Bronchial epithelial cell (primary cell): ENCODE measurements around the gene SRPK3. TPM values are rescaled to one million over a fixed set of nuclear protein-coding genes. Genes with fewer than 3 reads are reported as not detected.

Experiments
- DNase-seq: peaks from one replicate; pipeline ENCODE4 v3.0.0-alpha.2; 2010; ENCODE audit warnings: low read depth
- FAIRE-seq: peaks from 2 replicates; lab custom pipeline; 2011; peaks lifted over from hg19 to GRCh38; lab: Jason Lieb, UNC
- H3K27me3 ChIP-seq: 2 replicates; pipeline ENCODE4 v1.5.1; 2011; ENCODE audit warnings: low read length; ENCODE audit not compliant: control insufficient read depth, insufficient read depth
- H3K36me3 ChIP-seq: 2 replicates; pipeline ENCODE4 v1.5.1; 2011; ENCODE audit warnings: low read length; ENCODE audit not compliant: control insufficient read depth, insufficient read depth
- H3K4me3 ChIP-seq: 2 replicates; pipeline ENCODE4 v1.5.1; 2011; ENCODE audit warnings: mild to moderate bottlenecking, low read depth, low read length, control low read depth
- total RNA-seq: library from RNA; depleted of rRNA; stranded (reverse); fragments of >200 nt; gene quantifications from 2 replicates; pipeline ENCODE4 v1.2.1, GENCODE V29; 2014
- TF ChIP-seq, protein P1 (sequence below): IDR thresholded peaks from 2 replicates; pipeline ENCODE4 v1.5.1; 2011; ENCODE audit warnings: mild to moderate bottlenecking, moderate library complexity, low read length, control low read depth, inconsistent platforms; ENCODE audit not compliant: insufficient read depth, severe bottlenecking

The SRPK3 gene
- total RNA-seq, 1 donor from 2014 or later = under 0.01 TPM

DNA sequence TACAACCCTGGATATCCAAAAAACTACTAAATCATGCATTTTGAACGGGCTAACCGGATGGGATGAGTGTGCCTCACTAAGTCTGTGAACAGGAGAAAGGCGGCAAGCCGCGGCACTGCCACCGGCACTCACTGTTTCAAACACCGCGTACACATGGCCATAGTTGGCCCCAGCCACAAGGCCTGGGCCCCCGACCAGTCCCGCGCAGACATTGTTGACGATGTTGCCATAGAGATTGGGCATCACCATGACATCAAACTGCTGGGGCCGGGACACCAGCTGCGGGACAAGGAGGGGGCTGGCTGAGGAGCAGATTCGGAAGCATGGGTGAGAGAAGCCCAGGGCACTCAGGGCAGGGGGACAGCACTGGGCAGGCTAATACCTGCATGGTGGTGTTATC lies 5.8 kb downstream of the SRPK3 start:
- TF ChIP-seq, protein P1, sequence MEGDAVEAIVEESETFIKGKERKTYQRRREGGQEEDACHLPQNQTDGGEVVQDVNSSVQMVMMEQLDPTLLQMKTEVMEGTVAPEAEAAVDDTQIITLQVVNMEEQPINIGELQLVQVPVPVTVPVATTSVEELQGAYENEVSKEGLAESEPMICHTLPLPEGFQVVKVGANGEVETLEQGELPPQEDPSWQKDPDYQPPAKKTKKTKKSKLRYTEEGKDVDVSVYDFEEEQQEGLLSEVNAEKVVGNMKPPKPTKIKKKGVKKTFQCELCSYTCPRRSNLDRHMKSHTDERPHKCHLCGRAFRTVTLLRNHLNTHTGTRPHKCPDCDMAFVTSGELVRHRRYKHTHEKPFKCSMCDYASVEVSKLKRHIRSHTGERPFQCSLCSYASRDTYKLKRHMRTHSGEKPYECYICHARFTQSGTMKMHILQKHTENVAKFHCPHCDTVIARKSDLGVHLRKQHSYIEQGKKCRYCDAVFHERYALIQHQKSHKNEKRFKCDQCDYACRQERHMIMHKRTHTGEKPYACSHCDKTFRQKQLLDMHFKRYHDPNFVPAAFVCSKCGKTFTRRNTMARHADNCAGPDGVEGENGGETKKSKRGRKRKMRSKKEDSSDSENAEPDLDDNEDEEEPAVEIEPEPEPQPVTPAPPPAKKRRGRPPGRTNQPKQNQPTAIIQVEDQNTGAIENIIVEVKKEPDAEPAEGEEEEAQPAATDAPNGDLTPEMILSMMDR = no peak
- Histone ChIP-seq H3K36me3 (peaks cover 9% of the 10 kb centered on the region), H3K27me3 (no peaks in the 10 kb centered on the region), H3K4me3 (no peak overlapping the region)
- FAIRE-seq (no peak), DNase-seq (no peak)

DNA sequence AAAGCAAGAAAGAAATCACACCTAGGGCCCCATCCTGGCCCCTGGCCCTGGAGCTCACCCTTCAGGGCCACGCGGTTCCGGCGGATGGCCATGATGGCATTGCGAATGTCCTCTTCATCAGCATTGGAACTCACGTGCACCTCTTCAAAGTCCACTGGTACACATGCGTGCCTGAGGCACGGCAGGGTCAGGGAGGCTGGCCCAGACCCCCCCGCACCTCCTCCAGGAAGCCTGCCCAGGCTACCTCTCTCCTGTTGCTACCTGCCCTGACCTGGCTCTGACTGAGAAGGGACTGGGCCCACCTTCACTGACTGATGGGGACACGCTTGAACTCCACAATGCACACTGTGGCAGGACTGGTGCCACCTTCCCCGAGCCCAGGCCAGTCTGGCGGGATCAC lies 8.8 kb downstream of the SRPK3 start:
- TF ChIP-seq, protein P1 = no peak
- H3K4me3 ChIP-seq = no peak overlapping the region
- H3K27me3 ChIP-seq = no peaks in the 10 kb centered on the region
- FAIRE-seq (no peak), DNase-seq (no peak)
- peaks cover 9% of the 10 kb centered on the region for H3K36me3 ChIP-seq

DNA sequence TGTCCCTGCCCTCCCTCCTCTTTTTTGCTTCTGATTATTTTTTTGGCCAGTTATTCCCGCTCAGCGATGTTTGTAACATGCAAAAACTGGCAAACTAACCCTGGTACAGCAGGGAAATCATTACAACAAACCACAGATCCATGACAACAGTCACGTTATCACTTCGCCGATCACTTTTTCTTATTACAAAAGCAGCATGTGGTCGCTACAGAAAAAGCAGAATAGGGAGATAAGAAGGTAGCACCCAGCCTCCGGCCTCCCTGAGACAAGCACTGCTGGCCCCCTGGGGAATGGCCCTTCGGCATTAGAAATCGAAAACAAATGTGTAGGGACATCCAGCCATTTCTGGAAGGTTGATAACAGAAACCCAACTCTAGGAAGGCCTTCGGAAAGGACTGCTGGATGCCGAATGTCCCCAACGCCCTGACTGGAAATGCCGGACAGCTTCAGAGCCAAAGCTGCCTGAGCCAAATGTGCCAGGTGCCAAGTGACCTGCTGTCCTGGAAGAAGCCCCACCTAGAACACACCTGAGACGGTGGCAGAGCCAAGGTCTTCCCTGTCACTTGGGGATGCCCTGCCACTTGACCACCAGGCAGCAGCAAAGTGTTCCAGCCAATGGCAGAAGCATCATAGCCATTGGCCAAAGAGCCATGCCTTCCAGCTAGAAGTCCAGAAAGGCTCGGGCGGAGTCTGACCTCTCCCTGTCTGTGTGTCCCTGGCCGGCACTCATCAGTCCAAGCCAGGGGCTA lies 10.4 kb downstream of the SRPK3 start:
- TF ChIP-seq, protein P1 = no peak
- Histone ChIP-seq H3K27me3 (no peaks in the 10 kb centered on the region), H3K4me3 (no peak overlapping the region), H3K36me3 (peaks cover 8% of the 10 kb centered on the region)
- DNase-seq (no peak), FAIRE-seq (no peak)

DNA sequence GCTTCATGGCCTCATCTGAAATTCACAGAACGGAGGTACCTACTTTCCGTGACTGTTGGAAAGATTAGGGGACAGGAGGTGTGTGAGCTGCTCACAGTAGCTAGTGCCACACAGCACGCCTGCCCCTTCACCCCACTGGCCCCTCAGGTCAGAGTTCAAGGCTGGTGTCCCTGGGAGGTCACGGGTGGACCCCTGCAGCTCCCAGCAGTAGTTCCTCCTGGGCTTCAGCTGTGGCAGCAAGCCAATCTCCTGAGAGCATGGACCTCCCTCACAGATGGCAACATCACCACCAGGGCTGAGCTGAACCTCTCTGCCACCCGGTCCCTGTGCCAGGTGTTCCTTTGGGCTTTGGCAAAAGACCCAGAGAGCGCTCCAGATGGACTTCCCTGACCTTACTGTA lies 11.5 kb downstream of the SRPK3 start:
- TF ChIP-seq, protein P1 = no peak
- no peak overlapping the region for H3K4me3 ChIP-seq
- no peaks in the 10 kb centered on the region for H3K27me3 ChIP-seq
- DNase-seq (no peak), FAIRE-seq (peak; percentile 13)
- H3K36me3 ChIP-seq = peaks cover 11% of the 10 kb centered on the region

DNA sequence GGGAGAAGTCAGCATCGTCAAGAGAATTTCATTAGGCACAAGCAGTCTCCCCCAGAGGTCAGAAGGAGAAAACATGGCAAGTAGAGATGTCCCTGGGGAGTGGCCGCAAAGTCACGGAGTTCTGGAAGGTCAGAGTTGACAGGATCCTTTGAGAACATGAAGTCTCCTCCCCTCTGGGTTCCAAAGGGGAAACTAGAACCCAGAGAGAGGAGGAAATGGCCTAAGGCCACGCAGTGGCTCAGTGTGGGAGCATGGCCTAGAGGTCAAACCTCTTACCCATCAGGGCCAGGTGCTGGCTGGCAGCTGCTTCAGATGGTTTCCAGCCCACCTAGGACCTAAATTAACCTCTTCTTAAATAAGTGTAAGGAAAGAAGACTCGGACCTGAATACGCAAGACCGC lies 12.4 kb downstream of the SRPK3 start:
- FAIRE-seq (peak; percentile 28), DNase-seq (no peak)
- Histone ChIP-seq H3K36me3 (peaks cover 12% of the 10 kb centered on the region), H3K4me3 (peak overlapping the region; percentile 78), H3K27me3 (no peaks in the 10 kb centered on the region)
- TF ChIP-seq, protein P1 = no peak
